Measurements from ENCODE around the gene PRKCD.

Gene PRKCD

DNA sequence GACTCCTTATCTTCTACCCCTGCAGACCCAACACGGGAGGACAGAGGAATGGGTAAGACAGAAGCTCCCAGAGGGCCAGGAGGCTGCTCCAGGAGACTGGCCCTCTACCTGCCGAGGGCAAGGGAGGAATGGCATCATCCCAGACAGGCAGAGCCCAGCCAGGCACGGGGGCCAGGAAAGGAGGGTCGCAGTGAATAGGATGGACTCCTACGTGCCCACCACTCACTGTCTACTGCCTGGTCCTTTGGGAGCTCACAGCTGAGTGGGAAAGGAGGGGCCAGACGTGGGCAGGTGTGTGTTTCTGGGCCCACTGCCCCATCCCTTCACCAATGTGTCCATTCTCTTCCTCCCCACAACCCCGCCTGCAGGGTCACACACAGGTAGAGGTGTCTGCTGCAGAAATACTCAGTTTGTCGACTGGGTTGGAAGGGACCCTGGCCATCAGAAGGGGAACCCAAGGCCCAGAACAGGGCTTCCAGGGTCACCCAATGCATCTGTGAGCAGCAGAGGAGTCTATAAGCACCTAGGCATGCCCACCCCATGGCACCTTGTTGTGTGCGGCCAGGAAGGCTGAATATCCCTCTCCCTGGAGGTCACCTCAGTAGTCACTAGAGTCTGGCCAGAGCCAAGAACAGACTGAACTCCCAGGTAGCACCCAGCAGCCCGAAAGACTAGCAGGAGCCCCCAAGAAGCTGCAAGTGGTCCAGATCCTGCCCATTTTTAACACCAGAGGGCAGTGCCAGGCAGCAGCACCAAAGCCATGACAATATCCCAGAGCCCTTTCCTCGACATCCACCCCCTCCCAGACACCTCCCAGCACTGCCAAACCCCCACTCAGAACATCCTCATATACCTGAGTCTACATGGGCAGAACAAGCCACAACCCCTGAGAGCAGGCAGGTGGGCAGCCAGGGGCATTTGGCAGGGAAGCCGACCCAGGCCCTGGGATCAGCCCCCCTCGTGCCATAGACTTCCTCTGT lies 70.8 kb downstream of the PRKCD start:
- TF ChIP-seq, protein P1, sequence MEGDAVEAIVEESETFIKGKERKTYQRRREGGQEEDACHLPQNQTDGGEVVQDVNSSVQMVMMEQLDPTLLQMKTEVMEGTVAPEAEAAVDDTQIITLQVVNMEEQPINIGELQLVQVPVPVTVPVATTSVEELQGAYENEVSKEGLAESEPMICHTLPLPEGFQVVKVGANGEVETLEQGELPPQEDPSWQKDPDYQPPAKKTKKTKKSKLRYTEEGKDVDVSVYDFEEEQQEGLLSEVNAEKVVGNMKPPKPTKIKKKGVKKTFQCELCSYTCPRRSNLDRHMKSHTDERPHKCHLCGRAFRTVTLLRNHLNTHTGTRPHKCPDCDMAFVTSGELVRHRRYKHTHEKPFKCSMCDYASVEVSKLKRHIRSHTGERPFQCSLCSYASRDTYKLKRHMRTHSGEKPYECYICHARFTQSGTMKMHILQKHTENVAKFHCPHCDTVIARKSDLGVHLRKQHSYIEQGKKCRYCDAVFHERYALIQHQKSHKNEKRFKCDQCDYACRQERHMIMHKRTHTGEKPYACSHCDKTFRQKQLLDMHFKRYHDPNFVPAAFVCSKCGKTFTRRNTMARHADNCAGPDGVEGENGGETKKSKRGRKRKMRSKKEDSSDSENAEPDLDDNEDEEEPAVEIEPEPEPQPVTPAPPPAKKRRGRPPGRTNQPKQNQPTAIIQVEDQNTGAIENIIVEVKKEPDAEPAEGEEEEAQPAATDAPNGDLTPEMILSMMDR (IDR thresholded peaks at IDR 0.05), result no peak

DNA sequence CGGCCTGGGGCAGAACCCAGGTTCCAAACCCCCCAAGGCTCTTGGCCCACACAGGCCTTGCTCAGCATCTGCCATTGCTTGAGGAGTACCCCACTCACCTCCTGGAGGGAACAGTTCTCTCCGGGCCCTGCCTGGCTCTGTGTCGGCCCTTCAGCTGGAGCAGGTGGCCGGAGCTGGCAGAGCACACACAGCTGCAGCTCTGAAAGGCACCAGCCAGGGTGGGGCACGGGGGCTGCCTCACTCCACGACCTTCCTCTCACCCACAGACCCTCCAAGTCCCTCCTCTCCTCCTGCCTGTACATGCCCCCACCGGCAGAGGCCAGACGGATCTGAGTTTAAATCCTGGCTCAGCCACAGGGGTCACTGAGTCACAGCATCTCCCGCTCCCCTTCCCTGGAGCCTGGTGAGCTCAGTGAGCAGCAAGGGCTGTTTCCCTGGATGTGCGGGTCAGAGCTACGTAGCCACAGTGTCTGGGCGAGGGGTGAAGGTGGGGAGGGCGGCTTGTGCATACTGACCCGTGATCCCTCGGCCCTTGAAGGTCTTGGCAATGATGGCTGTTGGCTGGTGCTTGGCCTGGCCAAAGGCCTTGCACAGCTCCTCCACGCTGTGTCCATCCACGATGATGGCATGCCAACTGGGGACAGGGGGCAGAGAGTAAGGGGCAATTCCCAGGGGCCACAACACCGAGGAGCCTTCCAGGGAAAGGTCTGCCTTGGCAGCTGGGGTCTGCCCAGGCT lies 71.8 kb downstream of the PRKCD start:
- TF ChIP-seq, protein P1 (IDR thresholded peaks at IDR 0.05), result no peak

DNA sequence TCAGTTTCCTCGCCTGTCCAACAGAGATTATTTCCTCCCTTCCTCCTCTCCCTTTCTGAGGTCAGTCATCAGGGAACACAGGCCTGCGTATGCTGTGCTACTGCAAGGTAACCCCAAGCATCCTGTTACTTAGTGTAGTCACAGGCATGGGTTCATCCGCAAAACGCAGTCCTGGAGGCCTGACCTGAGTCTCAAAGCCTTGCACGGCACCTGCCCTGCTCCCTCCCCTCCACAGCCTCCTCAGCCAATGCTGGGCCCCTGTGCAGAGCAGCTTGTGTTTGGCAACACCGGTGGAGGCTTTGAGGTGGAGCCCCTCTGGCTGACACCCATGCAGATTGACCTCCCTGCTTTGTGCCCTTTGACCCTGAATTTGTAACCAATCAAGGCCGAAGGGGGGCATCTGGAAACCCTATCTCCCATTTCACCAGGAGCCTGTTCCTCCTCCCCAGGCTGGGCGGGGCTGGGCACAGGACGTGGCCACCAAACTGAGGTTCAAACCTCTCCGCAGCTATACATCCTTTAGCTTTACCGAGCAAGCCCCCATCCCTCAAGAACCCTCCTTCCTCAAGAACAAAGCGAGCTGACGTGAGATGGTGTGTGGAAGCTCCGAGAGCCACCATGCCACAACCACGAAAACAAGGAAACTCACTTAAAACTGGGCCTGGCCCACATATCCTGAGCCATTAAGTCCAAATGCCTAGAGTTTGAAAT lies 73.3 kb downstream of the PRKCD start:
- TF ChIP-seq, protein P1 (IDR thresholded peaks at IDR 0.05), result no peak

DNA sequence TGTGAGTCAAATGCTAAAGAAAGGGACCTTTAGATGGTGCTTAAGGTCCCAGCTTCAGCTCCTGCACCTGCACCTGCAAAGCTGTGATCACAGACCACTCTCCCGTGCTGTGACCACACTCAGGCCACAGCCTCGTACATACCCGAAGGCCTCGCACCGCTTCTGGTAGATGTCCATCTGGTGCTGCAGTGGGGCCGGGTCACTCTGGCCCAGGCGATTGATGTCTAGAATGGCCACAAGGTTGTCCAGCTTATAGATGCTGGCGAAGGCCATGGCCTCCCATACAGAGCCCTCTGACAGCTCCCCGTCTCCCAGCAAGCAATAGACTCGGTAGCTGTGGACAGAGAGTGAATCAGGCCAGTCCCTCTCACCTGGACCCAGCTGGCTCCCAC lies 73.8 kb downstream of the PRKCD start:
- TF ChIP-seq, protein P1 (IDR thresholded peaks at IDR 0.05), result no peak

DNA sequence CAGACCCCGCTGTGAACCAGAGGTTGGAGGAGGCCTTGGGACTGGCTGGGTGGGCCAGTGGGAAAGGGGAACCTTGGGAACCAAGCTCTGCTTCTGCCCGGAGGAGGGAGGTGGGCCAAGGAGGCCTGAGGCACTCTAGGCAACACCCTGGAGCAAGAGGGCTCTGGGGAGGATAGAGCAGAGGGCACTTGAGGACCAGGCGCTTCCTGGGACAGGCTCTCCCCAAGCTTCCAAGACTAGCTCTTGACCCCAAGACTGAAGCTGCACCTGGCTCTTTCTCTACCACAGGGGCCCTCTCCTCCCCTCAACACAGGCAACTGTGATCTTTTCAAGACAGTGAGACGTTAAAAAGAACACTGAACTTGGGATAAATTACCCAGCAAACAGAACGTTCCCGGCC lies 74.5 kb downstream of the PRKCD start:
- TF ChIP-seq, protein P1 (IDR thresholded peaks at IDR 0.05), result no peak

GRCh38 chr3:53236112-53236841 lies 75.3 kb downstream of the PRKCD start:
- TF ChIP-seq, protein P1 (IDR thresholded peaks at IDR 0.05), result no peak
